HTR-8/SVneo (cell line): ENCODE data around the gene USH2A.

Source experiments
- DNase-seq: peaks from one replicate; pipeline ENCODE4 v3.0.0; 2011; ENCODE audit warnings: low spot score, mixed read lengths; ENCODE audit not compliant: insufficient read length
- FAIRE-seq: peaks from 2 replicates; lab custom pipeline; 2011; peaks lifted over from hg19 to GRCh38; lab: Jason Lieb, UNC

Gene USH2A

GRCh38 chr1:215590779-215591491, 832.3 kb downstream of the USH2A start:
- DNase-seq (no peak), FAIRE-seq (no peak)

GRCh38 chr1:215589650-215590435, 833.4 kb downstream of the USH2A start:
- DNase-seq (no peak), FAIRE-seq (no peak)

GRCh38 chr1:215584389-215584788, 838.9 kb downstream of the USH2A start:
- DNase-seq (no peak), FAIRE-seq (no peak)

- no peak for DNase-seq
- no peak for FAIRE-seq
Measured at GRCh38 chr1:215583185-215583749, 840.0 kb downstream of the USH2A start.

GRCh38 chr1:215581896-215582295, 841.4 kb downstream of the USH2A start:
- DNase-seq (no peak), FAIRE-seq (no peak)
